Ectodermal cell (in vitro differentiated cells): ENCODE data around the gene IGSF22.
"Not testable (repeated sequence)": the region's sequence is repeated elsewhere in the genome, so short reads cannot be mapped to it uniquely, and the experiment has no call there.

ENCODE experiments used
- H3K27ac ChIP-seq: 2 replicates; pipeline ENCODE4 v1.7.0; 2013; ENCODE audit warnings: mild to moderate bottlenecking, low read depth, low read length; ENCODE audit not compliant: insufficient read depth, poor library complexity, severe bottlenecking
- H3K27me3 ChIP-seq: 2 replicates; pipeline ENCODE4 v1.7.0; 2013; ENCODE audit warnings: mild to moderate bottlenecking, low read length; ENCODE audit not compliant: insufficient read depth, control insufficient read depth, poor library complexity, severe bottlenecking
- H3K36me3 ChIP-seq: one replicate; pipeline ENCODE4 v1.7.0; 2013; ENCODE audit warnings: low read length; ENCODE audit not compliant: control insufficient read depth, insufficient read depth
- H3K4me1 ChIP-seq: one replicate; pipeline ENCODE4 v1.7.0; 2013; ENCODE audit warnings: low read length; ENCODE audit not compliant: control insufficient read depth, insufficient read depth
- H3K4me3 ChIP-seq: 2 replicates; pipeline ENCODE4 v1.7.0; 2013; ENCODE audit warnings: low read depth, low read length, control low read depth; ENCODE audit not compliant: insufficient read depth
- H3K9me3 ChIP-seq: 2 replicates; pipeline ENCODE4 v1.7.0; 2013; ENCODE audit warnings: mild to moderate bottlenecking, low read length, moderate library complexity; ENCODE audit not compliant: control insufficient read depth
- WGBS, 2 experiments: methylation state at CpG; one replicate each; pipeline ENCODE4 v1.1.7; 2013; ENCODE audit warnings: missing lambda C conversion rate in 2 of 2; 5-methylcytosine and 5-hydroxymethylcytosine counted together

The IGSF22 gene

DNA sequence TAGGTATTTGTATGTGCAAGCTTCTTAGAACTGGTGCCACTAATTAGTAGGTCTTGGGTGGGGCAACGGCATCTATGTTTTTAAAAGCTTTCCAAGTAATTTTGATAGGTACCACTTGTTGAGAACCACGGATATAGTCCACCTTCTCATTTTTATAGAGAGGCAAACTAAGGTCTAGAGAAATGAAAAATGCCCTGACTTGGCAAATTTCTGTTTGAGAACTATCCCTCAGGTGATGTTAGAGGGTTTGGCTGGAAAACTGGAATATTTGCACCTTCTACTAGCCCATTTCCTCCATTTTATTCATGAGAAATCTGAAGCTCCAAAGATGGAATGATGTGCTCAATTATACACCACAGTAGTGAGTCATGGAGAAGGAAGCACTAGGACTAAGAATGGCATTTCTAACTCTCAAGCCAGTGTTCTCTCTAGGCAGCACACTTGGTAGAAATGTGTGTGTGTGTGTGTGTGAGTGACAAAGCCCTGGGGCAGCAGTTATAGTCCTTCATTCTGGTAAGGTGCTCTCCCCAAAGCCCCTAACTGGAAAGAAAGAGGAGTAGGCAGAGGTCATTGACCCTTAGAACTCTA is 29.3 kb downstream of the IGSF22 start:
- Histone ChIP-seq H3K36me3 (no peaks in the 10 kb centered on the region), H3K9me3 (no peaks in the 10 kb centered on the region), H3K27ac (no peak overlapping the region), H3K4me3 (no peak overlapping the region), H3K4me1 (no peaks in the 10 kb centered on the region), H3K27me3 (peaks cover 43% of the 10 kb centered on the region)
- 80 to 83% methylated on average over 2 of the region's 2 CpGs for WGBS, 2 experiments

DNA sequence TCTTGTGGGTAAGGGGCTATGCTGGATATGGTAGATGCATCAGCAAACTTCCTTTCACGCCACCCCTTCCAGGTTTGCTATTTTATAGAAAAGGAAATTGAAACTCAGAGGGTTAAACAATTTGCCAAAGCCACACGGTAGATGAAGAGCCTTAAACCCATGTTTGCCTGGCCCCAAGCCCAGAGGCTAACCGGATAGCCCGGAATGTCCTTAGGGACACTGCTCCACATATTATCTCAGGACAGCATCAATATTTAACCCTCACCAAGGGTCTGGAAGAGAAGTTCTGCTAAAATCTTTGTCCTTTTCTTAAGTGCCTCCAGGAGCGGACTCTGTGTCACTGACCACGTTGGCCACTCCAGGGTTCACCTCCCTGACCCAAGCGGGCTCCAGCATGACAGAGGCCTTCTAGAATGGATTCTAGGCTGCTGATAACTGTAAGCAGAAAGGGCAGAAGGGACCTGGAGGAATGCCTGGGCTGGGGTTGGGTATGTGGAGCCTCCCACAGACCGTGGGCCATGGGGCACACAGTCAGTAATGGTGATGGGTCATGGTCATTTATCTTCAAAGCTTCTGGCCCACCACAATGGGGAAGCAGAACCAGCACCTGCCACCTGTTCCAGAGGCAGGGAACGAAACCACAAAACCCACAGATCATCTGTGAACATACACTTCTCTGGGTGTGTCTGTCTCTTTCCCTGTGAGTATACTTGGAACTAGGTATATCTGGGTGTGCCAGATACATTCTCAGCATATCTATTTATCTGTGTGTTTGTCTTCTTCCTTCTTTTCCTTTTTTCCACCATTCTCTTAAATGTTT is 32.8 kb downstream of the IGSF22 start:
- Histone ChIP-seq H3K9me3 (no peaks in the 10 kb centered on the region), H3K36me3 (no peaks in the 10 kb centered on the region), H3K4me1 (no peaks in the 10 kb centered on the region), H3K27me3 (peaks cover 20% of the 10 kb centered on the region), H3K27ac (no peak overlapping the region), H3K4me3 (no peak overlapping the region)
- whole genome bisulfite sequencing, 2 experiments, result 86 to 89% methylated on average over 9 of the region's 9 CpGs

DNA sequence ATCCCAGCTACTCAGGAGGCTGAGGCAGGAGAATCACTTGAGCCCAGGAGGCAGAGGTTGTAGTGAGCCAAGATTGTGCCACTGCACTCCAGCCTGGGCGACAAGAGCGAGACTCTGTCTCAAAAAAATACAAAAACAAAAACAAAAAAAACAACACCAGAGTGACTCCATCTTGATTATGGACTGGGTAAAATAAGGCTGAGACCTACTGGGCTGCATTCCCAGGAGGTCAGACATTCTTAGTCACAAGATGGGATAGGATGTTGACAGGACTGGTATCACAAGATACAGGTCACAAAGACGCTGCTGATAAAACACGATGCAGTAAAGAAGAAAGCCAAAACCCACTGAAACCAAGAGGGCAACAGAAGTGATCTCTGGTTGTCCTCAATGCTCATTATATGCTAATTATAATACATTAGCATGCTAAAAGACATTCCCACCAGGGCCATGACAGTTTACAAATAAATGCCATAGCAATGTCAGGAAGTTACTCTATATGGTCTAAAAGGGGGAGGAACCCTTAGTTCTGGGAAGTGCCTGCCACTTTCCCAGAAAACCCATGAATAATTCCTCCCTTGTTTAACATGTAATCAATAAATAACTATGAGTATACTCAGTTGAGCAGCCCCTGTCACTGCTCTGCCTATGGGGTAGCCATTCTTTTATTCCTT is 34.4 kb downstream of the IGSF22 start:
- 86 to 94% methylated on average over 2 to 4 of the region's 4 CpGs for WGBS, 2 experiments
- H3K27ac ChIP-seq, H3K4me1 ChIP-seq, H3K9me3 ChIP-seq, H3K36me3 ChIP-seq, H3K4me3 ChIP-seq, H3K27me3 ChIP-seq: not testable (repeated sequence)

DNA sequence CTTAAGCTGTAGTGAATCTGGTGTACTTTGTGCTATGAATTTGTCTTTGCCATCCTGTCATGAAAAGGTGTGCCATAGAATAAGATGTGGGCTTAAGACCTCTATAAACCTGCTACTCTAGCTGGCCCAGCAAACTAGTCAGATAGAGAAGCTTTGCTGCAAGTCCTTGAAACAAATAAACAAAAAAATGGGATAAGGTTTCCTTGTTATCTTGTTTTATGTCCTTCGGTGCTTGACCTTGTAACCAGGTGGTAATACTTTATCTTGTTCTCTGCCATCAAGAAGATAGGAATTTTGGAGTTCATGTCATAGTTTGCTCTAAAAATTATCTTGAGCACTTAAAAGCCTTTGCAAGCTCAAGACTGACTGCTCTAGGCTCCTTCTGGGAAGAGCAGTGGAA is 41.7 kb downstream of the IGSF22 start:
- no peaks in the 10 kb centered on the region for H3K36me3 ChIP-seq
- 100% methylated on average over 1 of the region's 1 CpG for WGBS, 2 experiments
- no peaks in the 10 kb centered on the region for H3K9me3 ChIP-seq
- H3K27me3 ChIP-seq, result no peaks in the 10 kb centered on the region
- H3K27ac ChIP-seq, result no peak overlapping the region
- H3K4me3 ChIP-seq, result no peak overlapping the region
- H3K4me1 ChIP-seq, result no peaks in the 10 kb centered on the region

DNA sequence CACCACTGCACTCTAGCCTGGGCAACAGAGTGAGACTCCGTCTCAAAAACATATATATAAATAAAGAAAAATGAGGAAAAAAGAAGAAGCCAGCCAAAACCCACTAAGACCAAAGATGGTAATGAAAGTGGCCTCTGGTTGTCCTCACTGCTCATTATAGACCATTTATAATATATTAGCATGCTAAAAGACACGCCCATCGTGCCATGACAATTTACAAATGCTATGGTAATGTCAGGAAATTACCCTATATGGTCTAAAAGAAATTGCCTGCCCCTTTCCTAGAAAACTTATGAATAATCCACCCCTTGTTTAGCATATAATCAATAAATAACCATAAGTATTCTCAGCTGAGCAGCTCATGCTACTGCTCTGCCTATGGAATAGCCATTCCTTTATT is 43.5 kb downstream of the IGSF22 start:
- H3K4me1 ChIP-seq, result no peaks in the 10 kb centered on the region
- WGBS, 2 experiments, result 100% methylated on average over 1 to 2 of the region's 3 CpGs
- H3K27ac ChIP-seq, result no peak overlapping the region
- no peaks in the 10 kb centered on the region for H3K9me3 ChIP-seq
- no peaks in the 10 kb centered on the region for H3K36me3 ChIP-seq
- no peak overlapping the region for H3K4me3 ChIP-seq
- no peaks in the 10 kb centered on the region for H3K27me3 ChIP-seq

DNA sequence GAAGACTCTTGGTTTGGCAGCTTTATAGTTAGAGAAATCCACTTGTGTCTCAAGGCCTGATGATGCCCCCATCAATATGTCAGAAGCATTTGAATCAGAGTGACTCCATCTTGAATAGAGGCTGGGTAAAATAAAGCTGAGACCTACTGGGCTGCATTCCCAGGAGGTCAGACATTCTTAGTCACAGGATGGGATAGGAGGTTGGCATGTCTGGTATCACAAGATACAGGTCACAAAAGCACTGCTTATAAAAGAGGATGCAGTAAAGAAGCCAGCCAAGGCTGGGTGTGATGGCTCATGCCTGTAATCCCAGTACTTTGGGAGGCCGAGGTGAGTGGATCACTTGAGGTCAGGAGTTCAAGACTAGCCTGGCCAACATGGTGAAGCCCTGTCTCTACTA is 44.0 kb downstream of the IGSF22 start:
- WGBS, 2 experiments, result 90 to 100% methylated on average over 1 of the region's 1 CpG

DNA sequence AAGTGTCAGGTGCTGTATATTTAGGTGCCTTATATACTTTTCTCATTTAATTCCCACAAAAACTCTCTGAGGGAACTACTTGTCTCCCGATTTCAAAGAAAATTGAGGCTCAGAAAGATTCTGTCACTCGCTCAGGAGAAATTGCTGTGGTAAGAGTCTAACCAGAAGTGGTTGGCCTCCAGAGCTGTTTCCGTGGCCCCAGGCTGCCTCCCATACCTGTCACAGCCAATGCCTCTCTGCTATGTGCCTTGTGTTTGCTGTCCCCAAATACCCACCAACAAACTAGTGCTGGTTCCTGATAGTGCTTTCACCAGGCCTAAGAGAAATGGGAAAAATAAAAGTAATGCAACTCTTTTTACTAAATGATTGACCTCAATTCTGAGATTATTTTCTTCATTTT is 48.4 kb downstream of the IGSF22 start:
- WGBS, 2 experiments, result 89 to 90% methylated on average over 3 of the region's 3 CpGs
- Histone ChIP-seq H3K4me1 (no peaks in the 10 kb centered on the region), H3K36me3 (no peaks in the 10 kb centered on the region), H3K9me3 (no peaks in the 10 kb centered on the region), H3K27me3 (no peaks in the 10 kb centered on the region), H3K4me3 (no peak overlapping the region), H3K27ac (no peak overlapping the region)

More for the DNA sequence above, 44.0 kb downstream of the IGSF22 start:
- not testable (repeated sequence) for H3K4me1 ChIP-seq, H3K27me3 ChIP-seq, H3K9me3 ChIP-seq, H3K4me3 ChIP-seq, H3K27ac ChIP-seq, H3K36me3 ChIP-seq

DNA sequence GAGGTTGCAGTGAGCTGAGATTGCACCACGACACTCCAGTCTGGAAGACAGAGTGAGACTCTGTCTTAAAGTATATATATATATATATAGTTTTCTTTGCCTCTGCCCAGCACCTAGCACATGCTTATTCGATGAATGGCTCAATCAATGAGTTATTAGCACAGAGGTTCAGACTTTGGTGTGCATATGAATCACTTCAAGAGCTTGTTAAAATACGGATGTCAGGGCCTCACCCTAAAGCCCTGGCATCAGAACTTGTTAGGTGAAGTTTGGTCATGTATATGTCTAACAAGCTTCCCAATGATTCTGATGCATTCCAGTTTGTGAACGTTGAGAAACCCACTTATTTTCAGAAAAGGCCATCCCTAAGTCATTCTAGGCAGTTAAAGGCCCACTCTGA is 49.2 kb downstream of the IGSF22 start:
- 85 to 90% methylated on average over 3 to 4 of the region's 4 CpGs for WGBS, 2 experiments
- H3K9me3 ChIP-seq, result no peaks in the 10 kb centered on the region
- H3K27me3 ChIP-seq, result no peaks in the 10 kb centered on the region
- no peaks in the 10 kb centered on the region for H3K4me1 ChIP-seq
- no peak overlapping the region for H3K27ac ChIP-seq
- no peak overlapping the region for H3K4me3 ChIP-seq
- no peaks in the 10 kb centered on the region for H3K36me3 ChIP-seq

DNA sequence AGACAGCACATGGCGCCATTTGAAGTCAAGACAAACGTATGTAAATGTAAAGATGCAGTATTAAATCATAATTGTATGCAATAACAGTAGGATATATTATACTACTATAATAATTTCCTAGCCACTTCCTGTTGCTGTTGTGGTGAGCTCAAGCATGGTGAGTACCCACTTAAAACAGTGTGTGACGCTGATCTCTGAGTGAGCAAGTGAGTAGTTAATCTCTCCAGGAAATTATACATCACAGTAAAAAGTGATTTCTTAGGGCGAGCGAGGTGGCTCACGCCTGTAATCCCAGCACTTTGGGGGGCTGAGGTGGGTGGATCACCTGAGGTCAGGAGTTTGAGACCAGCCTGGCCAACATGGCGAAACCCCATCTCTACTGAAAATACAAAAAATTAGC is 53.8 kb downstream of the IGSF22 start:
- not testable (repeated sequence) for H3K27ac ChIP-seq, H3K4me3 ChIP-seq, H3K9me3 ChIP-seq, H3K27me3 ChIP-seq, H3K36me3 ChIP-seq, H3K4me1 ChIP-seq
- WGBS, 2 experiments, result 89 to 90% methylated on average over 5 of the region's 7 CpGs

DNA sequence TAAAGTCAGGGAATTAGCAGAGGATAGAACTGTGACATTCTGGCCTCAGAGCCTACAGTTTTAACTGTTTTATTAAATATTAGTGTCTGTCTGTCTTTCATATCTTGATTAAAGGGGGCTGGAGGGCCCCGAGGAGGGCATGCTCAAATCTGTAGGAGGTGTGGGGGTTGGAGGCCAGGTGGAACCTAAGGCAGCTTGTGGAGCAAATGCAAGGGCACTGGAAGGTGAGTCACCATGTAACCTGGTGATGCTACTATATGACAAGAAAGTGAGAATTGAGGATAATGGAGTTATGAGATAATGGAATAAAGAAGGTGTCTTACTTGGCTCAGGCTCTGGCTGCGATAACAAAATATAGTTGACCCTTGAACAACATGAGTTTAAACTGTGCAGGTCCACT is 54.7 kb downstream of the IGSF22 start:
- no peaks in the 10 kb centered on the region for H3K27me3 ChIP-seq
- no peaks in the 10 kb centered on the region for H3K9me3 ChIP-seq
- no peaks in the 10 kb centered on the region for H3K4me1 ChIP-seq
- H3K4me3 ChIP-seq, result no peak overlapping the region
- 90 to 97% methylated on average over 2 of the region's 2 CpGs for WGBS, 2 experiments
- H3K27ac ChIP-seq, result no peak overlapping the region
- H3K36me3 ChIP-seq, result no peaks in the 10 kb centered on the region
